ENCODE data around the gene SCN4A.
"Not testable (repeated sequence)": the region's sequence is repeated elsewhere in the genome, so short reads cannot be mapped to it uniquely, and the experiment has no call there.

DNA sequence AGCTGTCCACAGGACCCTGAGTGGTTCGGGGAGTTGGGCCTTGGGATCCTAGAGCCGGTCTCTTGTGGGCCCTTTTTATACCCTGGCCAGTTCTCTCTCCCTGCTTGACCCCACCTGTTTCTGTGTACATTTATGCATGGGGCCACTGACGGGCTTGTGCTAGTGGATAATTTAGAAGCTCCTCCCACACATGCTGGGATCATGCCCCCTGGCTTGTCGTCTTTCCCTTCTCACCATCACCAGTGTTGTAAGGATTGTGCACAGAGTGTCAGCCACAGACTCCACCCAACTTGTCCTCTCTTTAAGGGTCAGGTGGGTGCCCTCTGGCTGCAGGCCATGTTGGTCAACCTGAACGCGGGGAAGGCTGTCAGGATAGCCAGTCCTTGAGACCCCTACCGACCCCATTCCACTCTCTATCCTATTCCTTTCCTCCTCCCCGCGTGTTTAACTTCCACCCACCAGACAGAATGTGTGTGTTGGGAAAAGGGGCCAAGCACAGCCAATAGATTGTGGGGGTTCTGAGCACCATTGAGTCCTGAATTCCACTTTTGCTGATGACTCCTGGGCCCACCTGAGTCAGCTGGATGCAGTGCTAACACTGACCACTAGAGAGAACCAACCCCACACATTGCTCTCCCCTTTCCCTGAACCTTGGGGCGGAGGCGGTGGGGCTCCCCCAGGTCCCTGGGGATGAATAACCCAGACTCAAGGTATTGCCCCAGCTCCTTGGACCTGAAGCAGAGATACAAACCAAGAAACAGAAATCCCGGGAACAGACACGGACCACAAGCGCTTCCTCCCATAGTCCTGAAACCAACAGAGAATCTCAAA lies 76.0 kb downstream of the SCN4A start, which contains the start of gene CSH1:
- not testable (repeated sequence) for TF ChIP-seq YY1 (IDR thresholded peaks at IDR 0.05; ENCODE audit: insufficient read depth, insufficient read length); SUZ12 (IDR thresholded peaks at IDR 0.05; ENCODE audit: extremely low read depth, insufficient read depth, insufficient read length); ZNF274 (IDR thresholded peaks at IDR 0.05; ENCODE audit: low read depth, low read length)
